HCT116 (cell line): ENCODE measurements around the gene EYA4. TPM values are rescaled to one million over a fixed set of nuclear protein-coding genes. Genes with fewer than 3 reads are reported as not detected.

Source experiments
- ATAC-seq: fragments of 200-7000 bp; cut with Tn5 transposase; 2 replicates; pipeline ENCODE4 v1.9.1; 2020; ENCODE audit warnings: mild to moderate bottlenecking, moderate library complexity
- BruUV-seq: library from RNA; stranded (reverse); fragments of 400-500 nt; replicated peaks from 2 replicates; lab custom pipeline; 2021; lab: Mats Ljungman, UMichigan
- CTCF ChIA-PET: fragments of 300-600 bp; sonication (Branson Sonifier 250); formaldehyde crosslinking; loops from one replicate; lab custom pipeline; 2021; ENCODE audit warnings: antibody characterized with exemption; lab: Charles Lee
- POLR2A ChIA-PET: fragments of 300-600, 350-600 bp; sonication (Branson Sonifier 250); formaldehyde crosslinking; loops from one replicate; lab custom pipeline; 2021; ENCODE audit warnings: antibody characterized with exemption; lab: Charles Lee
- RAD21 ChIA-PET, 2 experiments: fragments of 300-600 bp; sonication (Branson Sonifier 250); formaldehyde crosslinking; loops; one replicate each; lab custom pipeline; 2023; ENCODE audit warnings: low total read pairs in 2 of 2; ENCODE audit not compliant: uncharacterized antibody in 2 of 2, unreplicated experiment in 2 of 2, low non-redundant PET in 1 of 2; lab: Charles Lee
- DNase-seq: peaks from one replicate; pipeline ENCODE4 v3.0.0-alpha.2; 2010; ENCODE audit warnings: low read depth, low spot score
- H2AFZ ChIP-seq: fragments of 200-600 bp; shearing (Covaris generic), sonication (generic); 2 replicates; pipeline ENCODE4 v1.6.1; 2017; ENCODE audit warnings: low read depth, mixed run types, mixed read lengths, antibody characterized with exemption, low read length; ENCODE audit not compliant: poor library complexity, severe bottlenecking
- H3K27ac ChIP-seq: 2 replicates; pipeline ENCODE4 v1.5.1; 2012; ENCODE audit warnings: low read depth, low read length
- H3K27me3 ChIP-seq: fragments of 200-600 bp; sonication (generic); 2 replicates; pipeline ENCODE4 v1.6.1; 2016; ENCODE audit warnings: mixed run types, low read length, mixed read lengths; ENCODE audit not compliant: insufficient read depth
- H3K36me3 ChIP-seq, 2 experiments: fragments of 200-500 bp in 1 of 2; fragments of 200-600 bp in 1 of 2; sonication (Bioruptor generic) in 1 of 2; sonication (generic) in 1 of 2; 2 replicates each; pipeline versions ENCODE4 v1.5.1 to v1.6.1; 2014 to 2016; ENCODE audit warnings: low read length in 2 of 2, inconsistent platforms in 1 of 2, mixed read lengths in 1 of 2, mixed run types in 1 of 2; ENCODE audit not compliant: insufficient read depth in 2 of 2, control insufficient read depth in 1 of 2
- H3K4me1 ChIP-seq, 2 experiments: fragments of 200-600 bp in 1 of 2; sonication (generic) in 1 of 2; 2 replicates each; pipeline versions ENCODE4 v1.5.1 to v1.6.1; 2012 to 2017; ENCODE audit warnings: low read length in 2 of 2, inconsistent platforms in 1 of 2, mild to moderate bottlenecking in 1 of 2, mixed read lengths in 1 of 2, mixed run types in 1 of 2, moderate library complexity in 1 of 2; ENCODE audit not compliant: insufficient read depth in 2 of 2, control insufficient read depth in 1 of 2
- H3K4me2 ChIP-seq: fragments of 200-600 bp; sonication (generic); 2 replicates; pipeline ENCODE4 v1.6.1; 2017; ENCODE audit warnings: mixed run types, low read length, mixed read lengths
- H3K4me3 ChIP-seq, 2 experiments: fragments of 200-600 bp in 1 of 2; sonication (generic) in 1 of 2; replicated peaks in 1 of 2; 2 replicates each; pipeline ENCODE4 v1.5.1; 2011 to 2016; ENCODE audit warnings: low read length in 2 of 2, control low read depth in 1 of 2, low read depth in 1 of 2, mild to moderate bottlenecking in 1 of 2, mixed read lengths in 1 of 2, mixed run types in 1 of 2
- H3K79me2 ChIP-seq: fragments of 200-600 bp; sonication (generic); 2 replicates; pipeline ENCODE4 v1.6.1; 2017; ENCODE audit warnings: mild to moderate bottlenecking, mixed run types, low read length, moderate library complexity, mixed read lengths; ENCODE audit not compliant: insufficient read depth
- H3K9ac ChIP-seq: fragments of 200-600 bp; sonication (generic); 2 replicates; pipeline ENCODE4 v1.6.1; 2016; ENCODE audit warnings: low read length, mixed read lengths
- H3K9me2 ChIP-seq: fragments of 200-600 bp; sonication (generic), shearing (Covaris generic); 2 replicates; pipeline ENCODE4 v1.6.1; 2017; ENCODE audit warnings: mixed run types, mild to moderate bottlenecking, moderate library complexity; ENCODE audit not compliant: insufficient read depth
- H3K9me3 ChIP-seq, 2 experiments: fragments of 200-500 bp in 1 of 2; fragments of 200-600 bp in 1 of 2; sonication (Bioruptor generic) in 1 of 2; sonication (generic) in 1 of 2; 2 replicates each; pipeline ENCODE4 v1.6.1; 2014 to 2017; ENCODE audit warnings: low read length in 2 of 2, mixed read lengths in 2 of 2, inconsistent platforms in 1 of 2, low read depth in 1 of 2, mild to moderate bottlenecking in 1 of 2, mixed run types in 1 of 2, moderate library complexity in 1 of 2; ENCODE audit not compliant: control insufficient read depth in 1 of 2, insufficient read depth in 1 of 2
- H4K20me1 ChIP-seq: fragments of 200-600 bp; sonication (generic), shearing (Covaris generic); 2 replicates; pipeline ENCODE4 v1.6.1; 2017; ENCODE audit warnings: mixed run types, mild to moderate bottlenecking, moderate library complexity; ENCODE audit not compliant: insufficient read depth
- CBX3 ChIP-seq: IDR thresholded peaks from 2 replicates; pipeline ENCODE4 v1.6.1; 2012; ENCODE audit warnings: low read depth
- CEBPB ChIP-seq: IDR thresholded peaks from 2 replicates; pipeline ENCODE4 v1.6.1; 2012; ENCODE audit warnings: low read depth
- CTCF ChIP-seq, 3 experiments: fragments of 200-600 bp in 1 of 3; sonication (generic) in 1 of 3; IDR thresholded peaks in 2 of 3; conservative IDR thresholded peaks in 1 of 3; 2 replicates each; pipeline ENCODE4 v1.5.1; 2012 to 2017; ENCODE audit warnings: low read depth in 2 of 3, low read length in 2 of 3, antibody characterized with exemption in 1 of 3, borderline replicate concordance in 1 of 3, control low read depth in 1 of 3, mild to moderate bottlenecking in 1 of 3, mixed read lengths in 1 of 3, mixed run types in 1 of 3, moderate library complexity in 1 of 3; ENCODE audit not compliant: insufficient read depth in 1 of 3
- ELF1 ChIP-seq: IDR thresholded peaks from 2 replicates; pipeline ENCODE4 v1.6.1; 2012; ENCODE audit warnings: low read depth, borderline replicate concordance
- EZH2phosphoT487 ChIP-seq: fragments of 200-600 bp; IDR thresholded peaks from 2 replicates; pipeline ENCODE4 v1.6.1; 2018; ENCODE audit warnings: antibody characterized with exemption, borderline replicate concordance
- POLR2A ChIP-seq: IDR thresholded peaks from 2 replicates; pipeline ENCODE4 v1.7.0; 2011; ENCODE audit warnings: borderline replicate concordance; ENCODE audit not compliant: insufficient read depth, insufficient read length; ENCODE audit errors: extremely low read depth
- SP1 ChIP-seq: IDR thresholded peaks from 2 replicates; pipeline ENCODE4 v1.6.1; 2012; ENCODE audit warnings: low read depth
- SRF ChIP-seq: IDR thresholded peaks from 2 replicates; pipeline ENCODE4 v1.6.1; 2012; ENCODE audit warnings: low read depth
- TCF7L2 ChIP-seq: IDR thresholded peaks from 2 replicates; pipeline ENCODE4 v1.7.0; 2011; ENCODE audit warnings: borderline replicate concordance, inconsistent platforms; ENCODE audit not compliant: insufficient read depth, insufficient read length; ENCODE audit errors: extremely low read depth
- YY1 ChIP-seq: IDR thresholded peaks from 2 replicates; pipeline ENCODE4 v1.6.1; 2011; ENCODE audit warnings: low read length, low read depth, moderate library complexity, mild to moderate bottlenecking; ENCODE audit not compliant: insufficient replicate concordance; ENCODE audit errors: extremely low read depth
- ZFX ChIP-seq: fragments of 450-650 bp; IDR thresholded peaks from 2 replicates; pipeline ENCODE4 v1.6.1; 2017
- ZNF274 ChIP-seq: fragments of 200-500 bp; sonication (Bioruptor generic); IDR thresholded peaks from 2 replicates; pipeline ENCODE4 v1.6.1; 2014; ENCODE audit warnings: mild to moderate bottlenecking, low read depth, low read length, inconsistent platforms
- intact Hi-C: fragments of 100-400 bp; cut with micrococcal nuclease; formaldehyde crosslinking; loops from 2 replicates; pipeline ENCODE4 v1.10.0; 2022
- total RNA-seq: library from RNA; stranded (reverse); gene quantifications from one replicate; pipeline ENCODE4 v1.2.1, GENCODE V29; 2021; ENCODE audit not compliant: unreplicated experiment
- TF ChIP-seq, protein P1 (sequence below): IDR thresholded peaks from 2 replicates; pipeline ENCODE4 v1.6.1; 2011; ENCODE audit warnings: mild to moderate bottlenecking, low read length, moderate library complexity; ENCODE audit not compliant: insufficient replicate concordance; ENCODE audit errors: extremely low read depth
- TF ChIP-seq, protein P2 (sequence below): IDR thresholded peaks from 2 replicates; pipeline ENCODE4 v1.6.1; 2012
- TF ChIP-seq, protein P3 (sequence below): IDR thresholded peaks from 2 replicates; pipeline ENCODE4 v1.6.1; 2012
- TF ChIP-seq, protein P4 (sequence below): IDR thresholded peaks from 2 replicates; pipeline ENCODE4 v1.6.1; 2012; ENCODE audit warnings: low read depth

The EYA4 gene
- total RNA-seq, 1 experiment from 2014 or later, result not detected

DNA sequence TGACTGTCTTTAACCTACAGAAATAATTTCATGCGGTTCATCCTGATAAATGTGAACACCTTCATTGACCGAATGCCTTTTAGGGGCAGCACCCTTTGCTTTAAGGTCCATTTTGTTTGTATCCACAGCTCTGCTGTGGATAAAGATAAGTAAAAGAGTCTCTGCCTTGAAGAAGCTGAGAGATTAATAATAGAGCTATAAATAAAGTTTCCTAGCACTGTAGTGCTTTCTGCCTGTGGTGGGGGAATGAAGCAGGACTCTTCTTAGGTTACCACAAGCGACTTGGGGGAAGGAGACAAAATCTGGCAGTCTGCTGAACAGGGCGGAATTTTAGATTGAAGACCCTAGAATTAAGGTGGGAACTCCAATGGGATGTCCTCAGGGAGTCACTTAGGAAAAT, 57.6 kb downstream of the EYA4 start:
- BruUV-seq, result no TSS peak
- no peak overlapping the region for H3K4me2 ChIP-seq
- POLR2A ChIA-PET, result no interaction called here
- RAD21 ChIA-PET, result no interaction called here
- H3K27me3 ChIP-seq, result peaks cover 5% of the 10 kb centered on the region
- no peak overlapping the region for H3K4me3 ChIP-seq
- no peaks in the 10 kb centered on the region for H3K9me3 ChIP-seq
- no peaks in the 10 kb centered on the region for H3K79me2 ChIP-seq
- no peak for ATAC-seq
- DNase-seq, result no peak
- no peaks in the 10 kb centered on the region for H4K20me1 ChIP-seq
- no peaks in the 10 kb centered on the region for H3K36me3 ChIP-seq
- H3K4me1 ChIP-seq, result no peaks in the 10 kb centered on the region
- TF ChIP-seq, protein P1, sequence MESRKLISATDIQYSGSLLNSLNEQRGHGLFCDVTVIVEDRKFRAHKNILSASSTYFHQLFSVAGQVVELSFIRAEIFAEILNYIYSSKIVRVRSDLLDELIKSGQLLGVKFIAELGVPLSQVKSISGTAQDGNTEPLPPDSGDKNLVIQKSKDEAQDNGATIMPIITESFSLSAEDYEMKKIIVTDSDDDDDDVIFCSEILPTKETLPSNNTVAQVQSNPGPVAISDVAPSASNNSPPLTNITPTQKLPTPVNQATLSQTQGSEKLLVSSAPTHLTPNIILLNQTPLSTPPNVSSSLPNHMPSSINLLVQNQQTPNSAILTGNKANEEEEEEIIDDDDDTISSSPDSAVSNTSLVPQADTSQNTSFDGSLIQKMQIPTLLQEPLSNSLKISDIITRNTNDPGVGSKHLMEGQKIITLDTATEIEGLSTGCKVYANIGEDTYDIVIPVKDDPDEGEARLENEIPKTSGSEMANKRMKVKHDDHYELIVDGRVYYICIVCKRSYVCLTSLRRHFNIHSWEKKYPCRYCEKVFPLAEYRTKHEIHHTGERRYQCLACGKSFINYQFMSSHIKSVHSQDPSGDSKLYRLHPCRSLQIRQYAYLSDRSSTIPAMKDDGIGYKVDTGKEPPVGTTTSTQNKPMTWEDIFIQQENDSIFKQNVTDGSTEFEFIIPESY, result no peak
- TF ChIP-seq TCF7L2, result no peak
- no peak for TF ChIP-seq CTCF (IDR thresholded peaks at IDR 0.05 in 2 of 3, conservative IDR thresholded peaks at IDR 0.05 in 1 of 3; ENCODE audit: borderline replicate concordance in 1 of 3, insufficient read depth in 1 of 3, low read depth in 2 of 3, low read length in 2 of 3)
- TF ChIP-seq, protein P2, sequence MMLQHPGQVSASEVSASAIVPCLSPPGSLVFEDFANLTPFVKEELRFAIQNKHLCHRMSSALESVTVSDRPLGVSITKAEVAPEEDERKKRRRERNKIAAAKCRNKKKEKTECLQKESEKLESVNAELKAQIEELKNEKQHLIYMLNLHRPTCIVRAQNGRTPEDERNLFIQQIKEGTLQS, result no peak
- no peak for TF ChIP-seq CBX3
- TF ChIP-seq ELF1, result no peak
- TF ChIP-seq, protein P3, sequence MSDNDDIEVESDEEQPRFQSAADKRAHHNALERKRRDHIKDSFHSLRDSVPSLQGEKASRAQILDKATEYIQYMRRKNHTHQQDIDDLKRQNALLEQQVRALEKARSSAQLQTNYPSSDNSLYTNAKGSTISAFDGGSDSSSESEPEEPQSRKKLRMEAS, result no peak
- no peak for TF ChIP-seq YY1
- TF ChIP-seq EZH2phosphoT487, result no peak
- no peak for TF ChIP-seq POLR2A
- TF ChIP-seq CEBPB, result no peak
- no peak for TF ChIP-seq ZNF274
- TF ChIP-seq ZFX, result no peak
- TF ChIP-seq SRF, result no peak
- no peak for TF ChIP-seq SP1
- TF ChIP-seq, protein P4, sequence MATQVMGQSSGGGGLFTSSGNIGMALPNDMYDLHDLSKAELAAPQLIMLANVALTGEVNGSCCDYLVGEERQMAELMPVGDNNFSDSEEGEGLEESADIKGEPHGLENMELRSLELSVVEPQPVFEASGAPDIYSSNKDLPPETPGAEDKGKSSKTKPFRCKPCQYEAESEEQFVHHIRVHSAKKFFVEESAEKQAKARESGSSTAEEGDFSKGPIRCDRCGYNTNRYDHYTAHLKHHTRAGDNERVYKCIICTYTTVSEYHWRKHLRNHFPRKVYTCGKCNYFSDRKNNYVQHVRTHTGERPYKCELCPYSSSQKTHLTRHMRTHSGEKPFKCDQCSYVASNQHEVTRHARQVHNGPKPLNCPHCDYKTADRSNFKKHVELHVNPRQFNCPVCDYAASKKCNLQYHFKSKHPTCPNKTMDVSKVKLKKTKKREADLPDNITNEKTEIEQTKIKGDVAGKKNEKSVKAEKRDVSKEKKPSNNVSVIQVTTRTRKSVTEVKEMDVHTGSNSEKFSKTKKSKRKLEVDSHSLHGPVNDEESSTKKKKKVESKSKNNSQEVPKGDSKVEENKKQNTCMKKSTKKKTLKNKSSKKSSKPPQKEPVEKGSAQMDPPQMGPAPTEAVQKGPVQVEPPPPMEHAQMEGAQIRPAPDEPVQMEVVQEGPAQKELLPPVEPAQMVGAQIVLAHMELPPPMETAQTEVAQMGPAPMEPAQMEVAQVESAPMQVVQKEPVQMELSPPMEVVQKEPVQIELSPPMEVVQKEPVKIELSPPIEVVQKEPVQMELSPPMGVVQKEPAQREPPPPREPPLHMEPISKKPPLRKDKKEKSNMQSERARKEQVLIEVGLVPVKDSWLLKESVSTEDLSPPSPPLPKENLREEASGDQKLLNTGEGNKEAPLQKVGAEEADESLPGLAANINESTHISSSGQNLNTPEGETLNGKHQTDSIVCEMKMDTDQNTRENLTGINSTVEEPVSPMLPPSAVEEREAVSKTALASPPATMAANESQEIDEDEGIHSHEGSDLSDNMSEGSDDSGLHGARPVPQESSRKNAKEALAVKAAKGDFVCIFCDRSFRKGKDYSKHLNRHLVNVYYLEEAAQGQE, result no peak
- no peak overlapping the region for H3K9ac ChIP-seq
- H2AFZ ChIP-seq, result no peak overlapping the region
- CTCF ChIA-PET, result no interaction called here
- intact Hi-C loops, result no loop called here
- no peak overlapping the region for H3K27ac ChIP-seq
- H3K9me2 ChIP-seq, result no peaks in the 10 kb centered on the region
